Activated CD4-positive, alpha-beta T cell treated with anti-CD3 and anti-CD28 coated beads for 4 hours (primary cell): ENCODE results near the gene PLPP2.
"Not testable (repeated sequence)": the region's sequence is repeated elsewhere in the genome, so short reads cannot be mapped to it uniquely, and the experiment has no call there.

Source experiments
- DNase-seq, 2 donors: peaks; one replicate each; pipeline ENCODE4 v3.0.0-alpha.2; 2020

Gene PLPP2

GRCh38 chr19:256804-257203 lies 34.4 kb downstream of the PLPP2 start:
- not testable (repeated sequence) for DNase-seq

GRCh38 chr19:252421-253186 lies 38.6 kb downstream of the PLPP2 start:
- DNase-seq: not testable (repeated sequence)

- DNase-seq: no peak
Observed at GRCh38 chr19:246551-246950, 44.7 kb downstream of the PLPP2 start.

GRCh38 chr19:245900-246299 lies 45.3 kb downstream of the PLPP2 start:
- DNase-seq: not testable (repeated sequence)

GRCh38 chr19:245457-245856 lies 45.7 kb downstream of the PLPP2 start:
- no peak for DNase-seq
